GM12878 (cell line): ENCODE data around the gene GRM1. TPM values are rescaled to one million over a fixed set of nuclear protein-coding genes. Genes with fewer than 3 reads are reported as not detected.

Experiments
- CREB1 ChIP-seq: IDR thresholded peaks from 2 replicates; pipeline ENCODE4 v1.6.1; 2012; ENCODE audit warnings: low read depth, mild to moderate bottlenecking, inconsistent platforms
- EED ChIP-seq: sonication (generic); IDR thresholded peaks from 2 replicates; pipeline ENCODE4 v1.6.1; 2016; ENCODE audit warnings: antibody characterized with exemption, low read depth
- FOXM1 ChIP-seq: IDR thresholded peaks from 2 replicates; pipeline ENCODE4 v1.6.1; 2012; ENCODE audit warnings: low read depth, mild to moderate bottlenecking, inconsistent platforms, low read length, moderate library complexity
- JUNB ChIP-seq: IDR thresholded peaks from 2 replicates; pipeline ENCODE4 v1.6.1; 2016; ENCODE audit warnings: antibody characterized with exemption, mild to moderate bottlenecking
- MEF2A ChIP-seq: IDR thresholded peaks from 2 replicates; pipeline ENCODE4 v1.6.1; 2011; ENCODE audit warnings: low read depth, mild to moderate bottlenecking, low read length, moderate library complexity; ENCODE audit not compliant: insufficient read depth
- NR2F1 ChIP-seq: fragments of 450-650 bp; conservative IDR thresholded peaks from 2 replicates; pipeline ENCODE4 v1.6.1; 2017; ENCODE audit warnings: mild to moderate bottlenecking
- PAX5 ChIP-seq: IDR thresholded peaks from 2 replicates; pipeline ENCODE4 v1.6.1; 2011; ENCODE audit warnings: low read depth, low read length, borderline replicate concordance
- POU2F2 ChIP-seq: IDR thresholded peaks from 3 replicates; pipeline ENCODE4 v1.6.1; 2011; ENCODE audit warnings: low read depth, mild to moderate bottlenecking, low read length, borderline replicate concordance
- ZNF687 ChIP-seq: fragments of 450-650 bp; IDR thresholded peaks from 2 replicates; pipeline ENCODE4 v1.6.1; 2017; ENCODE audit warnings: mild to moderate bottlenecking, moderate library complexity
- polyA plus RNA-seq, 11 experiments: library from polyadenylated mRNA; depleted of rRNA in 4 of 11; unstranded in 6 of 11; stranded (reverse) in 5 of 11; fragments of >200 nt; fragmentation: Nextera tagmentation in 4 of 11; fragmentation: Illumina TruSeq in 1 of 11; extraction: Ambion mirVana in 4 of 11; extraction: Trizol in 1 of 11; gene quantifications; 1 replicate in 1 of 11; 2 replicates in 10 of 11; pipeline versions ENCODE4 v1.2.1 to v1.2.3, GENCODE V29; 2011 to 2016; ENCODE audit warnings: inconsistent platforms in 2 of 11, missing spikeins in 2 of 11, low read depth in 1 of 11
- total RNA-seq, 4 experiments: library from RNA; depleted of rRNA in 3 of 4; stranded (reverse); fragments of >200 nt in 3 of 4; fragmentation: Illumina TruSeq in 1 of 4; extraction: Trizol in 1 of 4; gene quantifications; 2 replicates each; pipeline versions ENCODE4 v1.2.1 to v1.2.3, GENCODE V29; 2013 to 2021
- TF ChIP-seq, protein P1 (sequence below): fragments of 450-650 bp; IDR thresholded peaks from 2 replicates; pipeline ENCODE4 v1.6.1; 2016; ENCODE audit warnings: mild to moderate bottlenecking
- TF ChIP-seq, protein P2 (sequence below): IDR thresholded peaks from 2 replicates; pipeline ENCODE4 v1.6.1; 2012; ENCODE audit warnings: low read length, inconsistent platforms
- TF ChIP-seq, protein P3 (sequence below): fragments of 450-650 bp; formaldehyde crosslinking; IDR thresholded peaks from 2 replicates; pipeline ENCODE4 v1.4.0; 2022; ENCODE audit warnings: mild to moderate bottlenecking, moderate library complexity

GRM1 gene
- total and polyA plus RNA-seq, 10 of the 15 experiments (the other 5 are each of a cell fraction or from before 2014, with no cell fraction given), result 0.04 TPM; not detected in 9

DNA sequence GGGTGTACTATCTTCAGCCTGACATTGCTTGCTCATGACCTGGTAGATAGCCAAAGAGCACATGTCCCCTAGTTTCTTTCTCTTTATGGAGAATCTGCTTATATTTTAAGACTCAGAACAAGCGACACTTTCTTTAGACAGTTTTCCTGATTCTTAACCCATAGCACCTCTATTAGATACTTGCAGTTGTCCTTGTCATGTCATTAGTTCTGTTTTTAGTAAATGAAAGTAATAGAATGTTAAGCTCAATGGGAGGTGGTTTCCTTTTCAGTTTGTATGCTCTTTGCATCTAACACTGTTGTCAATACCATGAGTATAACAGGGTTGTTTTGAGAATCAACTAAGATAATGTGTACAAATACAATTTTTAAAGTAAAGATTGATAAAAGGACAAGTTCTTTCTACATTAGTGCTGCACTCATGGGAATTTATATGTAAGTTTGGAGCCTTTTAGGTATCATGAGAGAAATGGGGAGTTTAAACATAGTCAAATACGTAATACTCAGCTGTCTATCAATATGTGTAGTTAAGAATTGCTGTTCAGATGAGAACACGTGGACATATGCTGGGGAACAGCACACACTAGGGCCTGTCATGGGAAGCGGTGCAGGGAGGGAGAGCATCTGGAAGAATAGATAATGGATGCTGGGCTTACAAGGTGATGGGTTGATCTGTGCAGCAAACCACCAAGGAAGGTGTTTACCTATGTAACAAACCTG, 124.3 kb downstream of the GRM1 start (continued):
- TF ChIP-seq ZNF687, result no peak
- TF ChIP-seq JUNB, result peak; percentile 60
- TF ChIP-seq CREB1, result no peak
- TF ChIP-seq FOXM1, result no peak
- TF ChIP-seq POU2F2, result no peak
- 0 out of 2 replicates have a peak, but pooled peaks have one; percentile 25 for TF ChIP-seq MEF2A
- TF ChIP-seq NR2F1, result no peak
- TF ChIP-seq, protein P1, sequence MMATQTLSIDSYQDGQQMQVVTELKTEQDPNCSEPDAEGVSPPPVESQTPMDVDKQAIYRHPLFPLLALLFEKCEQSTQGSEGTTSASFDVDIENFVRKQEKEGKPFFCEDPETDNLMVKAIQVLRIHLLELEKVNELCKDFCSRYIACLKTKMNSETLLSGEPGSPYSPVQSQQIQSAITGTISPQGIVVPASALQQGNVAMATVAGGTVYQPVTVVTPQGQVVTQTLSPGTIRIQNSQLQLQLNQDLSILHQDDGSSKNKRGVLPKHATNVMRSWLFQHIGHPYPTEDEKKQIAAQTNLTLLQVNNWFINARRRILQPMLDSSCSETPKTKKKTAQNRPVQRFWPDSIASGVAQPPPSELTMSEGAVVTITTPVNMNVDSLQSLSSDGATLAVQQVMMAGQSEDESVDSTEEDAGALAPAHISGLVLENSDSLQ, result peak; percentile 56
- TF ChIP-seq, protein P2, sequence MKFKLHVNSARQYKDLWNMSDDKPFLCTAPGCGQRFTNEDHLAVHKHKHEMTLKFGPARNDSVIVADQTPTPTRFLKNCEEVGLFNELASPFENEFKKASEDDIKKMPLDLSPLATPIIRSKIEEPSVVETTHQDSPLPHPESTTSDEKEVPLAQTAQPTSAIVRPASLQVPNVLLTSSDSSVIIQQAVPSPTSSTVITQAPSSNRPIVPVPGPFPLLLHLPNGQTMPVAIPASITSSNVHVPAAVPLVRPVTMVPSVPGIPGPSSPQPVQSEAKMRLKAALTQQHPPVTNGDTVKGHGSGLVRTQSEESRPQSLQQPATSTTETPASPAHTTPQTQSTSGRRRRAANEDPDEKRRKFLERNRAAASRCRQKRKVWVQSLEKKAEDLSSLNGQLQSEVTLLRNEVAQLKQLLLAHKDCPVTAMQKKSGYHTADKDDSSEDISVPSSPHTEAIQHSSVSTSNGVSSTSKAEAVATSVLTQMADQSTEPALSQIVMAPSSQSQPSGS, result 0 out of 2 replicates have a peak, but pooled peaks have one; percentile 43
- TF ChIP-seq, protein P3, sequence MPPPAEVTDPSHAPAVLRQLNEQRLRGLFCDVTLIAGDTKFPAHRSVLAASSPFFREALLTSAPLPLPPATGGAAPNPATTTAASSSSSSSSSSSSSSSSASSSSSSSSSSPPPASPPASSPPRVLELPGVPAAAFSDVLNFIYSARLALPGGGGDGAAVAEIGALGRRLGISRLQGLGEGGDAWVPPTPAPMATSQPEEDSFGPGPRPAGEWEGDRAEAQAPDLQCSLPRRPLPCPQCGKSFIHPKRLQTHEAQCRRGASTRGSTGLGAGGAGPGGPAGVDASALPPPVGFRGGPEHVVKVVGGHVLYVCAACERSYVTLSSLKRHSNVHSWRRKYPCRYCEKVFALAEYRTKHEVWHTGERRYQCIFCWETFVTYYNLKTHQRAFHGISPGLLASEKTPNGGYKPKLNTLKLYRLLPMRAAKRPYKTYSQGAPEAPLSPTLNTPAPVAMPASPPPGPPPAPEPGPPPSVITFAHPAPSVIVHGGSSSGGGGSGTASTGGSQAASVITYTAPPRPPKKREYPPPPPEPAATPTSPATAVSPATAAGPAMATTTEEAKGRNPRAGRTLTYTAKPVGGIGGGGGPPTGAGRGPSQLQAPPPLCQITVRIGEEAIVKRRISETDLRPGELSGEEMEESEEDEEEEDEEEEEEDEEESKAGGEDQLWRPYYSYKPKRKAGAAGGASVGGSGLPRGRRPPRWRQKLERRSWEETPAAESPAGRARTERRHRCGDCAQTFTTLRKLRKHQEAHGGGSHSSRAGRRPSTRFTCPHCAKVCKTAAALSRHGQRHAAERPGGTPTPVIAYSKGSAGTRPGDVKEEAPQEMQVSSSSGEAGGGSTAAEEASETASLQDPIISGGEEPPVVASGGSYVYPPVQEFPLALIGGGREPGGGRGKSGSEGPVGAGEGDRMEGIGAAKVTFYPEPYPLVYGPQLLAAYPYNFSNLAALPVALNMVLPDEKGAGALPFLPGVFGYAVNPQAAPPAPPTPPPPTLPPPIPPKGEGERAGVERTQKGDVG, result no peak
- no peak for TF ChIP-seq PAX5
- TF ChIP-seq EED, result no peak
